SK-N-SH (cell line): Measurements from ENCODE around the gene PSME4. TPM values are rescaled to one million over a fixed set of nuclear protein-coding genes. Genes with fewer than 3 reads are reported as not detected.

Experiments
- CTCF ChIA-PET: fragments of 300-600, 350-600 bp; formaldehyde crosslinking; extraction: SDS; loops from one replicate; lab custom pipeline; 2021; lab: Yijun Ruan, JAX
- POLR2A ChIA-PET: fragments of 350-600 bp; sonication (Branson Sonifier 250); formaldehyde crosslinking; extraction: SDS; loops from one replicate; lab custom pipeline; 2020; ENCODE audit warnings: antibody characterized with exemption, inconsistent platforms; lab: Yijun Ruan, JAX
- DNase-seq: peaks from one replicate; pipeline ENCODE4 v3.0.0; 2012
- H2AFZ ChIP-seq: fragments of 200-600 bp; sonication (generic); 2 replicates; pipeline ENCODE4 v1.8.1; 2016; ENCODE audit warnings: antibody characterized with exemption, mild to moderate bottlenecking, low read depth
- H3F3A ChIP-seq: fragments of 200-600 bp; sonication (generic); replicated peaks from 2 replicates; pipeline ENCODE3; 2016; ENCODE audit warnings: antibody characterized with exemption, mild to moderate bottlenecking; ENCODE audit not compliant: insufficient read depth
- H3K27ac ChIP-seq, 2 experiments: fragments of 200-500 bp in 1 of 2; fragments of 200-600 bp in 1 of 2; sonication (Bioruptor generic) in 1 of 2; sonication (generic), shearing (Covaris generic) in 1 of 2; 2 replicates each; pipeline versions ENCODE4 v1.5.1 to v1.6.1; 2014 to 2016; ENCODE audit warnings: low read depth in 2 of 2, inconsistent platforms in 1 of 2, low read length in 1 of 2, mild to moderate bottlenecking in 1 of 2, mixed read lengths in 1 of 2
- H3K27me3 ChIP-seq: fragments of 200-600 bp; sonication (generic), shearing (Covaris generic); 2 replicates; pipeline ENCODE4 v1.6.1; 2016; ENCODE audit warnings: mixed run types; ENCODE audit not compliant: insufficient read depth
- H3K36me3 ChIP-seq, 2 experiments: fragments of 200-500 bp in 1 of 2; fragments of 200-600 bp in 1 of 2; sonication (Bioruptor generic) in 1 of 2; sonication (generic) in 1 of 2; replicated peaks in 1 of 2; 2 replicates each; pipeline versions ENCODE3 to v1.5.1; 2014 to 2016; ENCODE audit warnings: low read length in 1 of 2, mild to moderate bottlenecking in 1 of 2; ENCODE audit not compliant: insufficient read depth in 2 of 2, control insufficient read depth in 1 of 2
- H3K4me1 ChIP-seq, 2 experiments: fragments of 200-500 bp in 1 of 2; fragments of 200-600 bp in 1 of 2; sonication (Bioruptor generic) in 1 of 2; sonication (generic), shearing (Covaris generic) in 1 of 2; 2 replicates each; pipeline versions ENCODE4 v1.5.1 to v1.6.1; 2014 to 2016; ENCODE audit warnings: low read depth in 1 of 2, low read length in 1 of 2, mixed run types in 1 of 2; ENCODE audit not compliant: insufficient read depth in 2 of 2, control insufficient read depth in 1 of 2
- H3K4me2 ChIP-seq: fragments of 200-600 bp; sonication (generic), shearing (Covaris generic); 2 replicates; pipeline ENCODE4 v1.6.1; 2017; ENCODE audit warnings: mixed run types
- H3K4me3 ChIP-seq, 2 experiments: fragments of 200-500 bp in 1 of 2; fragments of 200-600 bp in 1 of 2; sonication (Bioruptor generic) in 1 of 2; sonication (generic), shearing (Covaris generic) in 1 of 2; 2 replicates each; pipeline versions ENCODE4 v1.5.1 to v1.8.1; 2014 to 2016; ENCODE audit warnings: low read depth in 2 of 2, inconsistent platforms in 1 of 2, low read length in 1 of 2, mild to moderate bottlenecking in 1 of 2, mixed read lengths in 1 of 2, moderate library complexity in 1 of 2
- H3K79me2 ChIP-seq: fragments of 200-600 bp; sonication (generic); 2 replicates; pipeline ENCODE4 v1.8.1; 2017; ENCODE audit warnings: mild to moderate bottlenecking; ENCODE audit not compliant: insufficient read depth
- H3K9ac ChIP-seq: fragments of 200-600 bp; sonication (generic); 2 replicates; pipeline ENCODE4 v1.6.1; 2017; ENCODE audit warnings: mixed run types
- H3K9me2 ChIP-seq: fragments of 200-600 bp; sonication (generic); 2 replicates; pipeline ENCODE4 v1.6.1; 2017; ENCODE audit warnings: mixed run types
- H3K9me3 ChIP-seq: fragments of 200-600 bp; sonication (generic); 2 replicates; pipeline ENCODE4 v1.6.1; 2017; ENCODE audit warnings: mixed run types, mild to moderate bottlenecking, moderate library complexity
- H4K20me1 ChIP-seq: fragments of 200-600 bp; sonication (generic); 2 replicates; pipeline ENCODE4 v1.6.1; 2017; ENCODE audit warnings: mild to moderate bottlenecking, mixed run types; ENCODE audit not compliant: insufficient read depth
- ELF1 ChIP-seq: IDR thresholded peaks from 2 replicates; pipeline ENCODE4 v1.4.0; 2012
- EZH2phosphoT487 ChIP-seq: fragments of 200-600 bp; sonication (generic); IDR thresholded peaks from 2 replicates; pipeline ENCODE4 v1.6.1; 2017; ENCODE audit warnings: low read depth, mixed run types, mild to moderate bottlenecking, antibody characterized with exemption, moderate library complexity, borderline replicate concordance
- FOSL2 ChIP-seq: IDR thresholded peaks from 2 replicates; pipeline ENCODE4 v1.4.0; 2012; ENCODE audit warnings: low read depth, mild to moderate bottlenecking, moderate library complexity, borderline replicate concordance
- FOXJ3 ChIP-seq: sonication (generic); formaldehyde crosslinking; IDR thresholded peaks from 2 replicates; pipeline ENCODE4 v1.5.1; 2020; ENCODE audit warnings: mild to moderate bottlenecking, missing genetic modification reagents
- FOXM1 ChIP-seq: IDR thresholded peaks from 2 replicates; pipeline ENCODE4 v1.4.0; 2012; ENCODE audit warnings: low read depth, mild to moderate bottlenecking
- JUND ChIP-seq: IDR thresholded peaks from 2 replicates; pipeline ENCODE4 v1.4.0; 2012
- MXI1 ChIP-seq: IDR thresholded peaks from 2 replicates; pipeline ENCODE4 v1.6.1; 2012; ENCODE audit warnings: mild to moderate bottlenecking, low read depth, low read length, improper control_type of control experiment
- NFIC ChIP-seq: IDR thresholded peaks from 2 replicates; pipeline ENCODE4 v1.4.0; 2012; ENCODE audit warnings: borderline replicate concordance
- PBX3 ChIP-seq: IDR thresholded peaks from 2 replicates; pipeline ENCODE4; 2012
- RCOR1 ChIP-seq: fragments of 150-350 bp; IDR thresholded peaks from 2 replicates; pipeline ENCODE4 v1.6.1; 2017; ENCODE audit warnings: antibody characterized with exemption, low read length
- REST ChIP-seq: IDR thresholded peaks from 2 replicates; pipeline ENCODE4 v1.6.1; 2012; ENCODE audit warnings: mild to moderate bottlenecking, low read depth, low read length, moderate library complexity
- RFX5 ChIP-seq: IDR thresholded peaks from 2 replicates; pipeline ENCODE4 v1.6.1; 2012; ENCODE audit warnings: mild to moderate bottlenecking, improper control_type of control experiment, low read length
- RXRA ChIP-seq: IDR thresholded peaks from 2 replicates; pipeline ENCODE4 v1.4.0; 2012; ENCODE audit warnings: low read depth, mild to moderate bottlenecking, borderline replicate concordance
- SIN3A ChIP-seq: IDR thresholded peaks from 2 replicates; pipeline ENCODE4 v1.6.1; 2012; ENCODE audit warnings: low read depth, mild to moderate bottlenecking, low read length, moderate library complexity, borderline replicate concordance
- TCF12 ChIP-seq: IDR thresholded peaks from 2 replicates; pipeline ENCODE4 v1.4.0; 2012
- USF1 ChIP-seq: IDR thresholded peaks from 2 replicates; pipeline ENCODE4 v1.4.0; 2012; ENCODE audit warnings: low read depth, borderline replicate concordance
- YY1 ChIP-seq: IDR thresholded peaks from 2 replicates; pipeline ENCODE4 v1.4.0; 2012; ENCODE audit warnings: low read depth, mild to moderate bottlenecking
- ZBTB33 ChIP-seq: IDR thresholded peaks from 2 replicates; pipeline ENCODE4 v1.4.0; 2012; ENCODE audit warnings: low read depth, borderline replicate concordance
- WGBS: methylation state at CpG from one replicate; pipeline ENCODE4 v1.1.6; 2017; ENCODE audit warnings: low lambda C conversion rate; 5-methylcytosine and 5-hydroxymethylcytosine counted together
- polyA plus RNA-seq, 3 experiments: library from polyadenylated mRNA; depleted of rRNA; stranded (reverse); fragments of >200 nt; gene quantifications; 2 replicates each; pipeline ENCODE4 v1.2.3, GENCODE V29; 2012

Gene PSME4
- polyA plus RNA-seq, 1 of the 3 experiments (the other 2 are of a cell fraction), result 12.8 TPM

GRCh38 chr2:53819634-53820033 is 151.2 kb downstream of the PSME4 start:
- Histone ChIP-seq H3K9me3 (no peaks in the 10 kb centered on the region), H3K36me3 (peaks cover 40 to 49% of the 10 kb centered on the region in 2 experiments), H2AFZ (no peak overlapping the region), H3F3A (no peaks in the 10 kb centered on the region), H3K4me1 (no peaks in the 10 kb centered on the region), H3K9ac (no peak overlapping the region), H3K27ac (no peak overlapping the region), H3K27me3 (no peaks in the 10 kb centered on the region), H3K4me2 (no peak overlapping the region), H4K20me1 (no peaks in the 10 kb centered on the region), H3K9me2 (no peaks in the 10 kb centered on the region), H3K4me3 (no peak overlapping the region), H3K79me2 (no peaks in the 10 kb centered on the region)
- CTCF ChIA-PET, result interaction anchor here (0.6 to 1.7 kb wide), 2 partner anchors 23 to 885 kb away, joined by 3 read pairs; no protein-coding TSS in a partner anchor
- POLR2A ChIA-PET, result interaction anchor here (0.5 to 0.6 kb wide), 2 partner anchors 23 to 885 kb away, joined by 3 read pairs; no protein-coding TSS in a partner anchor
- 84% methylated on average over 4 of the region's 4 CpGs for WGBS
- DNase-seq, result no peak
- TF ChIP-seq YY1, result no peak
- no peak for TF ChIP-seq REST
- TF ChIP-seq RFX5, result no peak
- no peak for TF ChIP-seq RXRA
- TF ChIP-seq EZH2phosphoT487, result no peak
- no peak for TF ChIP-seq TCF12
- TF ChIP-seq ZBTB33, result no peak
- no peak for TF ChIP-seq USF1
- no peak for TF ChIP-seq JUND
- no peak for TF ChIP-seq ELF1
- no peak for TF ChIP-seq SIN3A
- no peak for TF ChIP-seq PBX3
- TF ChIP-seq FOXM1, result no peak
- TF ChIP-seq FOXJ3, result no peak
- no peak for TF ChIP-seq MXI1
- TF ChIP-seq RCOR1, result no peak
- no peak for TF ChIP-seq FOSL2
- TF ChIP-seq NFIC, result no peak
